ENCODE results near the gene FARP1.

Gene FARP1

DNA sequence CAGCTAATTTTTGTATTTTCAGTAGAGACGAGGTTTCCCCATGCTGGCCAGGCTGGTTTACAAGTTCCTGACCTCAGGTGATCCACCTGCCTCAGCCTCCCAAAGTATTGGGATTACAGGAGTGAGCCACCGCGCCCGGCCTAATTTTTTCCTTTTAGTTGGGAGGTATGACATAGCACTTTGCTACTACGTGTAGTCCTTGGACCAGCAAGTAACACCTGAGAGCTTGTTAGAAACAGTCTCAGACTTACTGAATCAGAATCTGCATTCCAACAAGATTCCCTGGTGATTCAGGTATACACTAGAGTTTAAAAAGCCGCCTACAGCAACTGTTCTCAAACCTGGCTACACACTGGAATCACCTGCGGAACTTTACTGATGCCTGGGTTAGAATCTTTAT is 1.8 kb upstream of the FARP1 start:
- H3K4me3 ChIP-seq (ENCODE audit: low read length): no peak overlapping the region
- no peak overlapping the region for H3K27ac ChIP-seq (ENCODE audit: low read depth, low read length)
- WGBS: 93% methylated on average over 7 of the region's 7 CpGs
- H3K27me3 ChIP-seq (ENCODE audit: insufficient read depth, low read length): peaks cover 27% of the 10 kb centered on the region
- H3K4me1 ChIP-seq (ENCODE audit: insufficient read depth, low read length): peaks cover 11% of the 10 kb centered on the region
- no peaks in the 10 kb centered on the region for H3K9me3 ChIP-seq (ENCODE audit: insufficient read depth, low read depth, low read length)
- no peaks in the 10 kb centered on the region for H3K36me3 ChIP-seq (ENCODE audit: insufficient read depth, low read length)
- H3K9ac ChIP-seq (ENCODE audit: low read depth, low read length): no peak overlapping the region

DNA sequence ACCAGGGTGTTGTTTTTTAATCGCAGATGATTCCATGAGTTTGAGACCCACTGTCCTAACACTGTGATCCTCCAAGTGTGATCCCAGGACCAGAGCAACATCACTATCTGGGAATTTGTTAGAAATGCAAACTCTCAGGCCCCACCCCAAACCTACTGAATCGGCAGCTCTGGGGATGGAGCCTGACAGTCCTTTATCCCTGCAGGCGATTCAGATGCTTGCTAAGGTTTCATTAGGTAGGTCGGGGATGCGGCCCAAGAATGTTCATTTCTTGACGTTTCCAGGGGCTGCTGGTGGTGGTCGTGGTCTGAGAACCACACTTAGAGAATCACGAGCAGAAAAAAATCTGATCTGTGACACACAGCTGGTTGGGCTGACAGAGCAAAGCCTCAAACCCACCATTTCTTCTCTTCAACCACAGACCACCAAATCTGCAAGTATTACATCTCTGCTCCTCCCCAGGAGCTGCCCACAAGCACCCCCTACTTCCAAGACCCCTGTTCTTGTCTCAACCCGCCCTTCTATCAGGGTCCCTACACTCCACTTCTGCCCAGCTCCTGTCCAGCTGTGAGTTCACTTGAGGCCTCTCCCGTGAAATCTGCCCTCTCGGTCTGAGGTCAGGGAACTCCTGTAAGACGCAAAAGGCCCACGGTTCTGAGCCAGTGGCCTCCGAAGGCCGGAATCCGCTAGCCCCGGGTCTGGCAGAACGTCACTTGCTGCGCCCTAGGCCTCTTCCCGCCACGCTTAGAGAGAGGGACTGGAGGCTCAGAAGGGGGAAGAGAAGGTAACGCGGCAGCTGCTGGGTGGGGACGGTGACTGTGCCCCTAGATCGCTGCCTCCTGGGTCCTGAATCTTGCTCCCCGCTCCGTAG is 1.1 kb upstream of the FARP1 start:
- peak overlapping the region; percentile 82 for H3K4me3 ChIP-seq (ENCODE audit: low read length)
- peaks cover 27% of the 10 kb centered on the region for H3K27me3 ChIP-seq (ENCODE audit: insufficient read depth, low read length)
- H3K36me3 ChIP-seq (ENCODE audit: insufficient read depth, low read length): no peaks in the 10 kb centered on the region
- H3K27ac ChIP-seq (ENCODE audit: low read depth, low read length): no peak overlapping the region
- peak overlapping the region; percentile 48 for H3K9ac ChIP-seq (ENCODE audit: low read depth, low read length)
- no peaks in the 10 kb centered on the region for H3K9me3 ChIP-seq (ENCODE audit: insufficient read depth, low read depth, low read length)
- H3K4me1 ChIP-seq (ENCODE audit: insufficient read depth, low read length): peaks cover 15% of the 10 kb centered on the region
- 13% methylated on average over 27 of the region's 27 CpGs for WGBS

DNA sequence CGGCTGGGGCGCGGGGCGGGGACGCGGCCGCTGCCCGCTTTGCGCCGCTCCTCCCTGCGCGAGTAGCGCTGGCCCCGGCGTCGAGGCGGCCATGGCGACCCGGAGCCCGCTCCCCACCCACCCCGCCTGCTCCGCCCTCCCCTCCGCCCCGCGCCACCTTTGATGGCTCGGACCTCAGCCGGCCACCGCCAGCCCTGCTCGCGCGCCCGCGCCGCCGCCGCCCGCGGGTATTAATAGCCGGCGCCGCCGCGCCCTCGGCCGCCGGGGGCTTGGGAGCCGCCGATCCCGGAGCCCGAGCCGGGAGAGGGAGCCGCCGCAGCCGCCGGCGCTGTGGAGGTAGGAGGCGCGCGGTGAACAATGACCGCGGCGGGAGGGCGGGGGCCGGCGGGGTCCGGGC is 261 bp downstream of the FARP1 start:
- Histone ChIP-seq H3K4me3 (ENCODE audit: low read length) (peak overlapping the region; percentile 82), H3K9me3 (ENCODE audit: insufficient read depth, low read depth, low read length) (no peaks in the 10 kb centered on the region), H3K27ac (ENCODE audit: low read depth, low read length) (peak overlapping the region; percentile 22; the same call in 1 of the 2 replicates), H3K4me1 (ENCODE audit: insufficient read depth, low read length) (peaks cover 23% of the 10 kb centered on the region), H3K27me3 (ENCODE audit: insufficient read depth, low read length) (peaks cover 27% of the 10 kb centered on the region), H3K9ac (ENCODE audit: low read depth, low read length) (peak overlapping the region; percentile 65), H3K36me3 (ENCODE audit: insufficient read depth, low read length) (no peaks in the 10 kb centered on the region)
- whole genome bisulfite sequencing: under 1% methylated on average over 64 of the region's 66 CpGs

DNA sequence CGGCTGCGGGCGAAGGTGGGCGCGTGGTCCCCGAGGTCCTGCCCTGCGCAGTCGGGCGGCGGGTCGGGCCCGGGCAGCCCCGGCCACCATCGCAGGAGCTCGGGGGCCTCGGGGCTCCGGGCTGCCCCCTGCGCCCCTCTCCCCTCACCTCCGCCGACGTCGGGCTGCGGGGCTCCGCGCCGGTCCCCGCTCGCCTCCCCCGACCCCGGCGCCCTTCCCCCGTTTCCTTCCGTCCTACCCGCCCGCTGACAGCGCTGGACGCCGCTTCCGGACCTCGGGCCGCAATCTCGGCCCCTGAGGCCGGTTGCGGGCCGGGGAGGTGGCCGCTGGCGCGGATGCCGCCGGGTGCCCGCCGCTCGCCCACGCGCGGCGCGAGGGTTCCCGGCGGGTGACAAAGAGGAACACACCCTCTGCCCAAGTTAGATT is 720 bp downstream of the FARP1 start:
- Histone ChIP-seq H3K4me1 (ENCODE audit: insufficient read depth, low read length) (peaks cover 23% of the 10 kb centered on the region), H3K27ac (ENCODE audit: low read depth, low read length) (no peak overlapping the region), H3K4me3 (ENCODE audit: low read length) (peak overlapping the region; percentile 82), H3K27me3 (ENCODE audit: insufficient read depth, low read length) (peaks cover 27% of the 10 kb centered on the region), H3K9me3 (ENCODE audit: insufficient read depth, low read depth, low read length) (no peaks in the 10 kb centered on the region), H3K9ac (ENCODE audit: low read depth, low read length) (peak overlapping the region; percentile 65), H3K36me3 (ENCODE audit: insufficient read depth, low read length) (no peaks in the 10 kb centered on the region)
- under 1% methylated on average over 60 of the region's 60 CpGs for WGBS

DNA sequence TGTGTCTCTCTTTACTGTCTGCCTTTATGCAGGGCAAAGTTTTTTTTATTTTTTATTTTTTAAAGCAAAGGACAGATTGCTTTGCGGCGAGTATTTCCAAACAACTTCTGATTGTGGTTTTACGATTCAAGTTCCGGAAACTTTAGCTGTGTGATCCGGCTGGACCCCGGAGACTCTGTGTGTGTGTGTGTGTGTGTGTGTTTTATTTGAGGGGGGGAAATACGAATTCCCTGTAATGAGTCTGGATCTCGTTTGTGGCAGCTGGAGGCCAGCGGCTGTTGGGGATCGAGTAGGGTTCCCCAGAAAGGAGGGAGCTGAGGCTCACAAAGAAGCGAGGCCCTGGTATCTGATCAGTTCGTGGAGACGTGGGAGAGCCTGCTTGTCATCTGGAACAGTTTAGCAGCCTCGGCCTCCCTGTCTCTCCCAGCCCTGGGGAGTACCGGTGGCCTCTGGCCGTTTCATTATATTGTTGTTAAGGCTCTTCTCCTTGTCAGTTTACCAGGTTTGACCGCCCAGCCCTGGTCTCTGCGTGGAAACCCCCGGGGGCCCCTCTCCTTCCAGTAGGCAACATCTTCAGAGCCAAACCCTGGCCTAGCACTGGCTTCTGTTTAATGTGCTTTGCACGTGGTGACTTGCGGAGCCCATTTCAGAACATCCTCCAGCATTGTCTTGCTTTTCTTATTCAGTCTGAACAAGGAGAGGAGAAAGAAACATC is 1.3 kb downstream of the FARP1 start:
- Histone ChIP-seq H3K27me3 (ENCODE audit: insufficient read depth, low read length) (peaks cover 27% of the 10 kb centered on the region), H3K4me1 (ENCODE audit: insufficient read depth, low read length) (peaks cover 23% of the 10 kb centered on the region), H3K36me3 (ENCODE audit: insufficient read depth, low read length) (0 out of 2 replicates have a peak, but pooled peaks cover 4% of the 10 kb centered on the region), H3K27ac (ENCODE audit: low read depth, low read length) (no peak overlapping the region), H3K9me3 (ENCODE audit: insufficient read depth, low read depth, low read length) (no peaks in the 10 kb centered on the region), H3K9ac (ENCODE audit: low read depth, low read length) (peak overlapping the region; percentile 65), H3K4me3 (ENCODE audit: low read length) (peak overlapping the region; percentile 82)
- whole genome bisulfite sequencing: 8% methylated on average over 21 of the region's 21 CpGs

DNA sequence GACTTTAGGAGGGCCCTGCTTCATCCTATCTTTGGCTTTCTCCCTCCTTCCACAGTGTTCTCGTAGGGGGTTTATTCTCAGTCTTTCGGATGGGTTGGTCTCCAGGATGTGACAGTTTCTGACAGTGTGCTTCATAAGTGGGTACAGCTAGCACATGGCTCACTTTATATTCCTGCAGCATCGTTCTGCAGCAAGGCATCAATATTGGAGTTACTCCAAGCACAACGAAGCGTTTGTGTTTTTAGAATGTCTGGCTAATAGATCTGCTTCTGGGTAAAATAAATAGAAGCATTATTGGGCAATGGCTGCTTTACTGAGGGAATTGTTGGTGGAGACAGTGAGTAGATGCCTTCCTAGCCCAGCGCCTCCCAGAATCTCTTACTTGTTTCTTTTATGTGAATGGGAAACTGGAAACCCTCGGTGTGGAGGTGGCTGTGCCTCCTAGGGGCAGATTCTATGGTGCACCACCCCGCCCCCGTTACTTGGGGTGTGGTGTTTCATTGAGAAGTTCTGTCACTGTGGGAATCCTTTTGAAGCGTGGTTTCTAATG is 2.0 kb downstream of the FARP1 start:
- Histone ChIP-seq H3K36me3 (ENCODE audit: insufficient read depth, low read length) (0 out of 2 replicates have a peak, but pooled peaks cover 5% of the 10 kb centered on the region), H3K9me3 (ENCODE audit: insufficient read depth, low read depth, low read length) (no peaks in the 10 kb centered on the region), H3K9ac (ENCODE audit: low read depth, low read length) (0 out of 2 replicates have a peak overlapping the region, but pooled peaks have one; percentile 65), H3K4me3 (ENCODE audit: low read length) (peak overlapping the region; percentile 82), H3K27me3 (ENCODE audit: insufficient read depth, low read length) (peaks cover 27% of the 10 kb centered on the region), H3K4me1 (ENCODE audit: insufficient read depth, low read length) (peaks cover 23% of the 10 kb centered on the region), H3K27ac (ENCODE audit: low read depth, low read length) (no peak overlapping the region)
- 23% methylated on average over 8 of the region's 10 CpGs for WGBS

DNA sequence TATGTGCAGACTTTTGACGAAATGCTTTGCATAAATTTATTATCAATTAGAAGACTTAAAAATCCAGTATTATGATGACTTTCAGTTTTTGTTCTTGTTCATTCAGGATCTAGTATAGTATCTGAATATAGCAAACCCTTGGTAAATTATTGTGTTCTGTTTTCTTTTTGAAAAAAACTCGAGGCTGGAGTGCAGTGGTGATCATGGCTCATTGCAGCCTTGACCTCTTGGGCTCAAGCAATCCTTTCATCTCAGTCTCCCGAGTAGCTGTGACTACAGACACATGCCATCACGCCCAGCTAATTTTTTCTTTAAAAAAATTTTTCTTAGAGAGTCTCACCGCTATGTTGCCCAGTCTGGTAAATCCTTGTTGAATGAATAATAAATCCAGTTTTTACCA is 4.6 kb downstream of the FARP1 start:
- 91% methylated on average over 4 of the region's 5 CpGs for WGBS
- no peaks in the 10 kb centered on the region for H3K9me3 ChIP-seq (ENCODE audit: insufficient read depth, low read depth, low read length)
- 0 out of 2 replicates have a peak, but pooled peaks cover 5% of the 10 kb centered on the region for H3K36me3 ChIP-seq (ENCODE audit: insufficient read depth, low read length)
- H3K27ac ChIP-seq (ENCODE audit: low read depth, low read length): no peak overlapping the region
- peaks cover 23% of the 10 kb centered on the region for H3K4me1 ChIP-seq (ENCODE audit: insufficient read depth, low read length)
- H3K9ac ChIP-seq (ENCODE audit: low read depth, low read length): no peak overlapping the region
- H3K4me3 ChIP-seq (ENCODE audit: low read length): no peak overlapping the region
- H3K27me3 ChIP-seq (ENCODE audit: insufficient read depth, low read length): peaks cover 12% of the 10 kb centered on the region

DNA sequence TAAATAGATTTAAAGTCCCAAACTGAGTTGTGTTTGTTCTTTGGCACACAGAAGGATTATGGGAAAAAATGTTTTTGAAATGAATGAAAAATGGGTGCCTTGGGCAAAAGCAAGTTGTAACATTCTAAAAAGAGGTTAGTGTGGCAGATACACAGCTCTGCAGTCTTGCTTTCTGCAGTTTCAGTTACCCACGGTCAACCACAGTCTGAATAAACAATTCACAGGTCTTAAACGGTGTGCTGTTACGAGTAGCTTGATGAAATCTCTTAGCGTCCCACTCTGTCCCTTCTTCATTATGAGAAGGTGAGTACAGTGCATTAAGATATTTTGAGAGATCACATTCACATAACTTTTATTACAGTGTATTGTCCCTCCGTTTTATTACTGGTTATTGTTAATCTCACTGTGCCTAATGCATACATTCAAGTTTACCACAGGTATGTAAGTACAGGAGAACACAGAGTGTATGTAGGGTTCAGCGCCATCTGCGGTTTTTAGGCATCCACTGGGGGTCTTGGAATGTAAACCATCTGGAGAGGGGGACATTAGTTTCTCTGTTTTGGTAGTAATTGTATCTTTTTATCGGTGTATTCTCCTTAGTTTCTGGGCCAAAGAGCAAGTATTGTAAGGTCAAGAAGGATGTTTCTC is 8.1 kb downstream of the FARP1 start:
- Histone ChIP-seq H3K27ac (ENCODE audit: low read depth, low read length) (no peak overlapping the region), H3K4me1 (ENCODE audit: insufficient read depth, low read length) (peaks cover 12% of the 10 kb centered on the region)

DNA sequence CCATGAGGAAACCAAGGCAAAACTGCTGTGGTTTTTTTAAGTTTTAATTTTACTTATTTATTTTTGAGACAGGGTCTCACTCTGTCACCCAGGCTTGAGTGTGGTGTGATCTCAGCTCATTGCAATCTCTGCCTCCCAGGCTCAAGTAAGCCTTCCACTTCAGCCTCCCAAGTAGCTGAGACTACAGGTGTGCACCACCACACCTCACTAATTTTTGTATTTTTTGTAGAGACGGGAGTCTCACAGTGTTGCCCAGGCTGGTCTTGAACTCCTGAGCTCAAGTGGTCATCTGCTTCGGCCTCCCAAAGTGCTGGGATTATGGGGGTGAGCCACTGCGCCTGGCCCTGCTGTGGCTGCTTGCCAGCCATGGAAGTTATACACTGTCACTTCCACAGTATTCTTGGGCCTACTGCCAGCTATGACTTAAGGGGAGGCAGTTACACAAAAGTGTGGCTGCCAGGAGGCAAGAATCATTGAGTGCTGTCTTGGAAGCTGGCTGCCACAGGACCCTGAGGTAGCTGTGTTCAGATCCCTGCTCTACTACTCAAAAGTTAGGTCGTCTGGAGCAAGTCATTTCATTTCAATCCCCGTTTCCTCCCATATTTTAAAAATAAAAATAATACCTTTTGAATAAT is 12.7 kb downstream of the FARP1 start:
- Histone ChIP-seq H3K4me1 (ENCODE audit: insufficient read depth, low read length) (peaks cover 4% of the 10 kb centered on the region; the same call in 1 of the 2 replicates), H3K4me3 (ENCODE audit: low read length) (no peak overlapping the region), H3K27me3 (ENCODE audit: insufficient read depth, low read length) (no peaks in the 10 kb centered on the region), H3K36me3 (ENCODE audit: insufficient read depth, low read length) (peaks cover 3% of the 10 kb centered on the region; the same call in 1 of the 2 replicates), H3K9me3 (ENCODE audit: insufficient read depth, low read depth, low read length) (no peaks in the 10 kb centered on the region), H3K9ac (ENCODE audit: low read depth, low read length) (no peak overlapping the region), H3K27ac (ENCODE audit: low read depth, low read length) (no peak overlapping the region)
- 90% methylated on average over 4 of the region's 5 CpGs for WGBS

More for the DNA sequence above, 8.1 kb downstream of the FARP1 start:
- WGBS: 92% methylated on average over 7 of the region's 8 CpGs
- no peak overlapping the region for H3K4me3 ChIP-seq (ENCODE audit: low read length)
- no peak overlapping the region for H3K9ac ChIP-seq (ENCODE audit: low read depth, low read length)
- H3K9me3 ChIP-seq (ENCODE audit: insufficient read depth, low read depth, low read length): no peaks in the 10 kb centered on the region
- H3K36me3 ChIP-seq (ENCODE audit: insufficient read depth, low read length): peaks cover 8% of the 10 kb centered on the region; the same call in 1 of the 2 replicates
- no peaks in the 10 kb centered on the region for H3K27me3 ChIP-seq (ENCODE audit: insufficient read depth, low read length)

DNA sequence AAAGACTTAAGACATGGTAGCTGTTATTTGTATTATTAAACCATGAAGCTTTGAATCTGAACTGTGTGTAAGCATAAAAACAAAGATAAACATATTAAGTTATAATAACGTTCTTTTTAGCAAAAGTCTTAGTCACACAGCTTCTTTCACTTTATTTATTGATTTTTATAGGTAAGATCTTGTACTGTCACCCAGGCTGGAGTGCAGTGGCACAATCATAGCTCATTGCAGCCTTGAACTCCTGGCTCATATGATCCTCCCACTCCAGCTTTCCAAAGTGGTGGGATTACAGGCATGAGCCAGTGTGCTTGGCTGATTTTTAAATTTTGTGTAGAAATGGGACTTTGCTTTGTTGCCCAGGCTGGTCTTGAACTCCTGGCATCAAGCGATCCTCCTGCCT is 13.4 kb downstream of the FARP1 start:
- Histone ChIP-seq H3K4me3 (ENCODE audit: low read length) (no peak overlapping the region), H3K4me1 (ENCODE audit: insufficient read depth, low read length) (peaks cover 4% of the 10 kb centered on the region; the same call in 1 of the 2 replicates), H3K36me3 (ENCODE audit: insufficient read depth, low read length) (peaks cover 3% of the 10 kb centered on the region; the same call in 1 of the 2 replicates), H3K9ac (ENCODE audit: low read depth, low read length) (no peak overlapping the region), H3K27me3 (ENCODE audit: insufficient read depth, low read length) (no peaks in the 10 kb centered on the region), H3K27ac (ENCODE audit: low read depth, low read length) (no peak overlapping the region), H3K9me3 (ENCODE audit: insufficient read depth, low read depth, low read length) (no peaks in the 10 kb centered on the region)
- 100% methylated on average over 1 of the region's 2 CpGs for WGBS

Measured in HUES64 (cell line).